Right lung (tissue), 10 donors: ENCODE measurements around the gene GPC6. TPM values are rescaled to one million over a fixed set of nuclear protein-coding genes. Genes with fewer than 3 reads are reported as not detected.
"Not testable (repeated sequence)": the region's sequence is repeated elsewhere in the genome, so short reads cannot be mapped to it uniquely, and the experiment has no call there.

ENCODE experiments used
- DNase-seq, 2 donors: peaks; one replicate each; pipeline ENCODE4 v3.0.0-alpha.2; 2013
- long read RNA-seq, 8 donors: transcript quantifications; one replicate each; lab custom pipeline, GENCODE V29; 2026
- polyA plus RNA-seq, 5 donors: library from polyadenylated mRNA; unstranded; fragments of 120-200 nt; gene quantifications; one replicate each; pipeline versions ENCODE4 v1.2.1 to v1.2.3, GENCODE V29; 2013; ENCODE audit warnings: inconsistent platforms in 1 of 5, low replicate concordance in 1 of 5; ENCODE audit not compliant: insufficient read length in 5 of 5, insufficient read depth in 1 of 5

GPC6 gene
- 10 to 100 TPM; 13.5 to 27.1 (median 21.9) TPM for polyA plus RNA-seq
- long read RNA-seq, donor 1, partial matches to known transcripts, result 0 of 3 reads
- long read RNA-seq, donor 1, other reads (novel, unspliced or antisense), result 0 of 3 reads
- long read RNA-seq, donor 2, transcript GPC6-202 (5 exons, 792 nt), result major isoform, 11 of 11 reads
- long read RNA-seq, donor 2, partial matches to known transcripts, result 0 of 11 reads
- long read RNA-seq, donor 2, other reads (novel, unspliced or antisense), result 0 of 11 reads
- long read RNA-seq, donor 3, partial matches to known transcripts, result 0 of 2 reads
- long read RNA-seq, donor 3, other reads (novel, unspliced or antisense), result 0 of 2 reads
- long read RNA-seq, donor 4, partial matches to known transcripts, result 0 of 4 reads
- long read RNA-seq, donor 4, other reads (novel, unspliced or antisense), result 0 of 4 reads
- long read RNA-seq, donor 5, transcript GPC6-202 (5 exons, 792 nt), result major isoform, 9 of 9 reads
- long read RNA-seq, donor 5, partial matches to known transcripts, result 0 of 9 reads
- long read RNA-seq, donor 5, other reads (novel, unspliced or antisense), result 0 of 9 reads
- long read RNA-seq, donor 6, transcript GPC6-202 (5 exons, 792 nt), result major isoform, 6 of 6 reads
- long read RNA-seq, donor 6, partial matches to known transcripts, result 0 of 6 reads
- long read RNA-seq, donor 6, other reads (novel, unspliced or antisense), result 0 of 6 reads
- long read RNA-seq, donor 7, partial matches to known transcripts, result 0 of 4 reads
- long read RNA-seq, donor 7, other reads (novel, unspliced or antisense), result 0 of 4 reads
- long read RNA-seq, donor 8, partial matches to known transcripts, result 0 of 1 reads
- long read RNA-seq, donor 8, other reads (novel, unspliced or antisense), result 0 of 1 reads

DNA sequence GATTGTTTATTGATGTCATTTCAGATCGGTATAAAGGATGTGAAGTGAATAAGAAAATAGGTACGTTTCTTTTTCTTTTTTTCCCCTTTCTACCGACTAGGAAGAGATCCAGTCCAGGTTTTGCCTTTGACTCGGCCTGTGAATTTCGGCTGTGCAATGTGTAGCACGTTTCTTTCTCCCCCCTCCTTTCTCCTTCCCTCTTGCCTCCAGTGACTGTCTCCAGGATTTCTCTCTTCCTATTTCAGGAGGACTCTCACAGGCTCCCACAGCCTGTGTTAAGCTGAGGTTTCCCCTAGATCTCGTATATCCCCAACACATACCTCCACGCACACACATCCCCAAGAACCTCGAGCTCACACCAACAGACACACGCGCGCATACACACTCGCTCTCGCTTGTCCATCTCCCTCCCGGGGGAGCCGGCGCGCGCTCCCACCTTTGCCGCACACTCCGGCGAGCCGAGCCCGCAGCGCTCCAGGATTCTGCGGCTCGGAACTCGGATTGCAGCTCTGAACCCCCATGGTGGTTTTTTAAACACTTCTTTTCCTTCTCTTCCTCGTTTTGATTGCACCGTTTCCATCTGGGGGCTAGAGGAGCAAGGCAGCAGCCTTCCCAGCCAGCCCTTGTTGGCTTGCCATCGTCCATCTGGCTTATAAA is at the start of gene GPC6:
Gene GPC6 (plus strand): TSS at position 185 of the 657 bp plus-strand sequence.
- peak; percentile 80 to 81 for DNase-seq

DNA sequence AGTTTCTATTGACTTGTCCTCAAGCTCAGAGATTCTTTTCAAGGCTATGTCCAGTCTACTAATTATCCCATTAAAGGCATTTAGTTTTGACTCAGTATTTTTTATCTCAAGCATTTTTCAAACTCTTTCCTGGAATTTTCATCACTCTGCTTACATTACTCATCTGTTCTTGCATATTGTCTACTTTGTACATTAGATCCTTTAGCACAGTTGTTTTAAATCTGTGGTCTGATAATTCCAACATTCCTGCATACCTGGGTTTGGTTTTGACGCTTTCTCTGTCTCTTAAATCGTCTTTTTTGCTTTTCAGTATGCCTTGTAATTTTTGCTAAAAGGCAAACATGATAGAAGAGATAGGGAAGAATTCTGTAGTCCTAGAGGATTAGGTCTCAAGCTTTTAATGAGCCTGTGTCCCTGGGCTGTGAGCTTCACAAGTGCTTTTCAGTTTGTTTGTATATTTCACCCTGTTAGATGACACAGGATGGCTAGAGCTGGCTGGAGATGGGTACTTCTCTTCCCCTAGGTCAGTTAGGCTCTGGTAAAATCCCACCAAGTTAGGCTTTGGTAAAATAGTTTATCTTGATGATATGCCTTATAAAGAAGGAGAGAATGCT is 46.1 kb upstream of the GPC6 start:
- no peak for DNase-seq

- DNase-seq, result no peak
These were observed 44.2 kb upstream of the GPC6 start for GRCh38 chr13:93182406-93182805.

DNA sequence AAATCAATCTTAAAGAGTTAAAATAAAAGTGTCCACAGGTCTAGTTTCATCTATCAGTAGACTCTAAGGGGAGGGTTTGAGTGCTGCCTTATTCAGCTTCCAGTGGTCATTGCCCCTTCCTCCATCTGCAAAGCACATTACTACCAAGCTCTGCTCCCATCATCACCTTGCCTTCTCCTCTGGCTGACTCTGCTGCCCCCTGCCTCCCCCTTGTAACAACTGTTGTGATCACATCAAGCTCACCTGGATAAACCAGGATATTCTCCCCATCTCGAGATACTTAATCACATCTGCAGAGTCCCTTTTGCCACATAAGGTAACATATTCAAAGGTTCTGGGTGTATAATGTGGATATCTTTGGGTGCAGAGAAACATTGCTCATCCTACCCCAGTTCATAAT is 43.3 kb upstream of the GPC6 start:
- no peak for DNase-seq

- no peak for DNase-seq
These were observed 36.6 kb upstream of the GPC6 start for GRCh38 chr13:93190006-93190405.

DNA sequence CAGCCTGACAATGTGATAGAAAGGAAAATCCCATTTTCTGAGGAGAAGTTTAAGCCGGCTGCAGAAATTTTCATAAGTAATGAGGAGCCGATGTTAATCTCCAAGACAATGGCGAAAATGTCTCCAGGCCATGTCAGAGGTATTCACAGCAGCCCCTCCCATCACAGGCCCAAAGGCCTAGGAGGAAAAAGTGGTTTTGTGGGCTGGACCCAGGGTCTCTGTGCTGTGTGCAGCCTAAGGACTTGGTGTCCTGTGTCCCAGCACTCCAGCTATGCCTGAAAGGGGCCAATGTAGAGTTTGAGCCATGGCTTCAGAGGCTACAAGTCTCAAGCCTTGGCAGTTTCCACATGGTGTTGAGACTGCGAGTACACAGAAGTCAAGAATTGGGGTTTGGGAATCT is 32.9 kb upstream of the GPC6 start:
- no peak for DNase-seq

DNA sequence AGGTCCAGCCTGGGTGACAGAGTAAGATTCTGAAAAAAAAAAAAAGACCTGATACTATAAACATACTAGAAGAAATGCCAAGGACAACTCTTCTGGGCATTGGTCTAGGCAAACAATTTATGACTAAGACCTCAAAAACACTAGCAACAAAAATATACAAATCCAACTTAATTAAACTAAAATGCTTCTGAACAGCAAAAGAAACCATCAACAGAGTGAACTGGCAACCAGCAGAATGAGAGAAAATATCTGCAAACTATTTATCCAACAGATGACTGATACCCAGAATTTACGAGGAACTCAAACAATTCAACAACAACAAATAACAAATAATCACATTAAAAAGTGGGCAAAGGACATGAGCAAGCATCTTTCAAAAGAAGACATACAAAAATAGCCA is 26.8 kb upstream of the GPC6 start:
- DNase-seq, result no peak

DNA sequence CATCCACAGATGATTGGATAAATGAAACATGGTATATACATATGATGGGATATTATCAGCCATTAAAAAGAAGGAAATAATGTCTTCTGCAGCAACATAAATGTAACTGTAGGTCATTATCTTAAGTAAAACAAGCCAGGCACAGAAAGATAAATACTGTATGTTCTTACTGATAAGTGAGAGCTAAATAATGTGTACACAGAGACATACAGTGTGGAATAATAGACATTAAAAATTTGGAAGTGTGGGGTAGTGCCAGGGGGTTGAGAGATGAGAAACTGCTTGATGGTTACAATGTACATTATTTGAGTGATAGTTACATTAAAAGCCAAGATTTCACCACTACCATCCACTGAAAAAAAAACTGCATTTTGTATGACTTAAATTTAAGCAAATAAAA is 26.0 kb upstream of the GPC6 start:
- DNase-seq, result no peak

- DNase-seq, result no peak
These were observed 24.5 kb upstream of the GPC6 start for GRCh38 chr13:93201992-93202558.

GRCh38 chr13:93206778-93207392 is 19.7 kb upstream of the GPC6 start:
- not testable (repeated sequence) for DNase-seq

DNA sequence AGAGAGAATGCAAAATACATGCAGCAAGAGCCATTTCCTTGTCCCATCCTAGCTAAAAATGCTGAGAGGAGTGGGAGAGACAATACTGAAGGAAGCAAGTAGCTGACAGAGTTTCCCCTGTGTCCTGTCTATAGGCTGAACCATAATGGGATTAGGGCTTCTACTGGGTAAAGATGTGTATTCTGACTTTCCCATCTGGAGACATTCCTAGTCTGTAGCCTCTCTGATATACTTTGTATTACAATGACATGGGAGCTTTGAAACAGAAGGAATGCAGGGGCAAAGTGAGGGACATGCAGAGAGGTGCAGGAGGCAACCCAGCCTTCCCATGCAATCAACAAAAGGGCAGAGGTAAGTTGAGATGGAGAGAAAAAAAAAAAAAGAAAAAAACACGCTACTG is 10.5 kb upstream of the GPC6 start:
- DNase-seq, result no peak

- peak; percentile 78 to 87 for DNase-seq
These were observed 8.8 kb upstream of the GPC6 start for GRCh38 chr13:93217721-93218261.

- DNase-seq, result no peak
These were observed 8.0 kb upstream of the GPC6 start for GRCh38 chr13:93218583-93218982.

GRCh38 chr13:93220073-93220472 is 6.5 kb upstream of the GPC6 start:
- DNase-seq, result no peak

DNA sequence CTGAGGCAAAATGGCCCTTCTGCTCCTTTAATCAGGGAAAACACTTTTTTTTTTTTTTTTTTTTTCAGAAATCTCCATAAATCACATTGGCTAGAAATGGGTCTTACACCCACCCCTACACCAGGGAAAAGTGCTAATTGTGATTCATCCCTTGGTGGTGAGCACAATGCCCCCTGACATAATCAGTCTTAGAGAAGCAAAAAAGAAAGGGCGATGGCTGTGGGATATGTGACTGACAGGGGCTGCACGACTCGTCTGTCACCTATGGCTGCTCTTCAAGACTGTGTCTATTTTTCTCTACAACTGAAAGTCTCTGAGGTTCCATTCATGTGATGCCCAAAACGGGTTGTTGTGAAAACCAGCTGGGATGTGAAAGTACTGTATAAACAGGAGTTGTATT is 3.6 kb upstream of the GPC6 start:
- no peak for DNase-seq

DNA sequence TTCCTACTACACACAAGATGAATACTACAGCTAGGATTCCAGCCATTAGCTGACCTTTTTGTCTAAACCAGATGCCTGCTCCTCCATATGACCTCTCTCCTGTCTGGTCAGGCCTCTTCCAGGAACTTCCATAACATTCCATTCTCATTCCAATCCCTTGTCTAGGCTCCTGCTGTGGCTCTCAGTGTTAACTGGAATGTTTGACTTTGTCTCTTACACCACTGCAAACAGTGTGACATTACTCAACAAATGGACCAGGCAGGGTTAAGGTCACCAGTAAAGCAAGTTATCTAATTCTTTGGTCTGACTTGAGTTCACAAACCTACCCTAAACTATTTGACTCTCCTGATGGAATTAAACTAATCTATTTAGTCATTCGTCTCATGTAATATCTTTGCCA is 2.1 kb upstream of the GPC6 start:
- no peak for DNase-seq

DNA sequence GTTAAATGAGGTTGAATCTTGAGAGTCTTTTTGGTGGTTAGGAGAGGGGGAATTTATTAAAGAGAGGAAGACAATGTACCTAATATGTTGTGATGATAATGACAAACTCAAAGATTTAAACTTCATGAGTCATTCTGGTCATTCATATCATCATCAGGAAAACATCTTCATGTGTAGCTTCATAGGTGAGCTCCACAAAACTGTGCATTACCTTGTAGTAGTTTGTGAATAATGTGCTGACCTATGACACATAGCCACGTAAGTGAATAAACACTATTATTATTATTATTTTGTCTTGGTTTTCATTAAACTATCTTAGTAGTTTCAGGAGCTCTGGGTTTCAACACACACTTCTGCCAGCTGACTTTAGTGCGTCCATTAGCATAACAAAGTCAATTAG is 997 bp upstream of the GPC6 start:
- DNase-seq, result no peak

- DNase-seq, result peak in 1 of 2 donors; percentile 40
These were observed 463 bp upstream of the GPC6 start for GRCh38 chr13:93226065-93226622.

- DNase-seq, result peak; percentile 56 to 67
These were observed 772 bp downstream of the GPC6 start for GRCh38 chr13:93227280-93227877.
